Stimulated activated CD4-positive, alpha-beta T cell treated with anti-CD3 and anti-CD28 coated beads, Interleukin-12 subunit alpha, Interleukin-12 subunit beta, amount 100 ng/mL, for 24 hours (primary cell): Measurements from ENCODE around the gene RASL10A.

ENCODE experiments used
- DNase-seq, 2 experiments: peaks; one replicate each; pipeline ENCODE4 v3.0.0-alpha.2; 2020; ENCODE audit warnings: low read depth in 2 of 2

Gene RASL10A

GRCh38 chr22:29338398-29338797 is 22.9 kb upstream of the RASL10A start:
- DNase-seq: no peak

DNA sequence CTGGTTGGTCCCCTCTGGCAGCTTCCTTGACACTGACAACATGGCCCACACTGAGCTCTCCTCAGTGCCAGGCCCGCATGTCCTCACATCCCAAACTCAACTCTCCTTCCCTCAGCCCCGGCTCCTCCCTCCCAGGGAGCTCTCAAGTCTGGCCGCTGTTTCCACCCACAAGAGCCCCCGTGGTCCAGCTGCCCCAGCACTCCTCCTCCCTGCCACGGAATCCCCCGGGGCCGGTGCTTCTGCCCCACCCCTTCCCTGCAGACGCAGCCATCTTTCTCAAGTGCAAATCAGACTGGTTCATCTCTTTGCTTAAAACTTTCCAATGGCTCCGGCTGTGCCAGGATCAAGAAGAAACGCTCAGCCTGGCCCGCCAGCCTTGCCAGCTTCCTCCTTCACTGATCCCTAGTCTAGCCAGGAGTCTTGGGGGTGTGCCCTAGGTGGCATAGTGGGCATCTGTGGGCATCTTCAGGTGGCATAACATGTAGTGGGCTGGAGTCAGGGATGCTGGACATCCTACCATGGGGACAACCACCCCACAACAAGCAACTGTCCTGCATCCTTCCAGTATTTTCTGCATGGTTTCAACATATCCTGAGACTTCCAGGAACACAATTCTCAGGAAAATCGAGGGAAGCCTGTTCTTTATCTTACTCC is 22.3 kb upstream of the RASL10A start:
- no peak for DNase-seq

DNA sequence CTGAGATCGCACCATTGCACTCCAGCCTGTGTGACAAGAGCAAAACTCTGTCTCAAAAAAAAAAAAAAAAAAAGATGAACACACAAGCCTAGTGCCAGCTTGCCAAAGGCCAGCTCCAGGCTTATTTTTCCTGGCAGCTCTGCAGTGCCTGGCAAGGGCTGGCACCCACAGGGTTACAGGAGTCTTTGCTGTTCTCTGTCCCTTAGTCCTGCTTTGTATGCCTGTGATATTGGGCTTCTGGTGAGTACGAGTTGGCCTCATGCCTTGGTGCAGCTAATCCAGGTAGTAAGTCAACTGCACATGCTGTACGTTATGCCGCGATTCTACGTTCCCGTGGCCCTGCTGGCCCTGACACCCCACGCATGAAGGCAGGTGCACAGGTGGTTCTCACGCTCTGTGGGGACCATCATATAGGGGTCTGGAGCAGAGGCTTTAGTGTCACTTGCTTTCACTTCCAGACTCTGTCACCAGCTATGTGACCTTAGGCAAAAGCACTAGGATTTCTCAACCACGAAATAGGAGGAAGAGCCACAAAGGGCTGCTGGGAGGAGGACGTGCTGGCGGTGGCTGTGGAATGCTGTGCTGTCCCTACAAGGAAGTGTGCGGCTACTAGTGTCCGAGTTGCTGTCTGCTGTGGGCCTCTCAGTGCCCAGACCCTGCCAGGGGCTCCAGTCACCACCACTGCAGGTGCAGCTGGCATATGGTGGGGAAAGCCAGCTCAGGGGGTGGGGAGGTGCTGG is 21.4 kb upstream of the RASL10A start:
- no peak for DNase-seq

- no peak for DNase-seq
Observed at GRCh38 chr22:29335656-29336055, 20.2 kb upstream of the RASL10A start.

- DNase-seq: no peak
Observed at GRCh38 chr22:29334696-29335344, 19.3 kb upstream of the RASL10A start.

GRCh38 chr22:29334148-29334547 is 18.7 kb upstream of the RASL10A start:
- no peak for DNase-seq

- no peak for DNase-seq
Observed at GRCh38 chr22:29332886-29333496, 17.5 kb upstream of the RASL10A start.

- DNase-seq: no peak
Observed at GRCh38 chr22:29331658-29332300, 16.3 kb upstream of the RASL10A start.

DNA sequence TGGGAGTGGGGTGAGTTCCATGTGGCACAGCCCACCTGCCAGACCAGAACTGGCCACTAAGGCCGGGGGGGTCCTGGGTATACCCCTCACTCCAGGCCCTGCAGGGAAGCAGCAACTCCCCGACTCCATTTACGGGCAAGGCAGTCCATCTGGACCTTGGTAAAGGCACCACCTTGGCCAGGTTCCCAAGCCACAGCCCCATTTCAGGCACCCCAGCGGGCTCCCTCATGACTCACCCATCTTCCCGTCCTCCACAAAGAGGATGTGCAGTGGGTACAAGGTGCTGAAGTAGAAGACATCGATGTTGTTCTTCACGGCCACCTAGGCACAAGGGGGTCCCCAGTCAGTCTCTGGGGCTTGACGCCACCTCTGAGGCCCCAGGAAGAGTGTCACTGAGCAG is 15.7 kb upstream of the RASL10A start:
- DNase-seq: no peak

GRCh38 chr22:29330753-29331152 is 15.3 kb upstream of the RASL10A start:
- DNase-seq: no peak

- no peak for DNase-seq
Observed at GRCh38 chr22:29330291-29330690, 14.8 kb upstream of the RASL10A start.

GRCh38 chr22:29329581-29329980 is 14.1 kb upstream of the RASL10A start:
- no peak for DNase-seq

GRCh38 chr22:29328566-29329500 is 13.3 kb upstream of the RASL10A start:
- DNase-seq: no peak

DNA sequence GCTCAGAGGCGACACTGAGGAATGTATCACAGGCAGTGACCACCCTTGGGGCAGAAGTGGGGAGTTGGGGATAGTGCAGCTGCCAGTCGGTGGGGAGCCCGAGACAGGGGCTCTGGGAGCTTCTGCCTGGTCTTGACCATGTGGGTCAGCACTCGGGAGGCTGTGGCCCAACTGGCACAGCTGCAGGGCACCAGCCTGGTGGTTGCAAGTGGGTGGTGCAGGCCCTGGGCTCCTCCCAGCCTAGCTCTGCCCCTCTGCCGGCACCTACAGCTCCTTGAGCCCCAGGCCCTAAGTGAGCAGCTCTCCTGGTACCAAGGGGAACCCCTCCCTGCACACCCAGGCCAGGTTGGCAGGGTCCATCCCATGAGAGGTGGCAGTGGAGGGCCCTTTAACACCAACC is 12.6 kb upstream of the RASL10A start:
- no peak for DNase-seq

DNA sequence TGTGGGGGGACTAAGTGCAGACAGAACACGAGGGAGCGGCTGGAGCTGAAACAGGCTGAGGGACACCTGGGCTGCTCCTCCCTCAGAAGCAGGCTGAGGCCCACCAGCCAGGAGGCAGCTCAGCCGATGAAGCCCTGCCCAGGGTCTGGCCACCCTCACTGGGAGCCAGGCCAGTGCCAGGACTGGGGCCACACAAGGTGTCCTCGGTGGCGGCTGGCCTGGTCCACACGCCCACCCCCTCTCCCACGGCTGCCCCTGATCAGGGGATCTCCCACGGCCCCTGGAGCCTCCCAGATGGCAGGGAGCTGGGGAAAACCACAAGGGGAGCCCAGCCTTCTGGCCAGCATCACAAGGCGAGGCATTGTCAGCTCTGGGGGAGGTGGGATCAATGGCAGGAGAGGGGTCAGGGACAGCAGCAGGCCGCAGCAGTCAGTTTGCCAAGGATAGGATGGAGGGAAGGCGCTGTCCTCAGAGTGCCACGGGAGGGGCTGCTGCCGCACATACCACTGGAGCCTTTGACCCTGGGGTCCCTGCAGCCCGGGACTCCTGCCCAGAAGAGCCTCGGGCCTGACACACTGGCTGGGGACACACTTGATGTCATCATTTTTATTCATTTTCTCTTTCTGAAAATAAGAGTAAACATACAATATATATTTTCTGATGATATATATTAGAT is 11.7 kb upstream of the RASL10A start:
- no peak for DNase-seq

DNA sequence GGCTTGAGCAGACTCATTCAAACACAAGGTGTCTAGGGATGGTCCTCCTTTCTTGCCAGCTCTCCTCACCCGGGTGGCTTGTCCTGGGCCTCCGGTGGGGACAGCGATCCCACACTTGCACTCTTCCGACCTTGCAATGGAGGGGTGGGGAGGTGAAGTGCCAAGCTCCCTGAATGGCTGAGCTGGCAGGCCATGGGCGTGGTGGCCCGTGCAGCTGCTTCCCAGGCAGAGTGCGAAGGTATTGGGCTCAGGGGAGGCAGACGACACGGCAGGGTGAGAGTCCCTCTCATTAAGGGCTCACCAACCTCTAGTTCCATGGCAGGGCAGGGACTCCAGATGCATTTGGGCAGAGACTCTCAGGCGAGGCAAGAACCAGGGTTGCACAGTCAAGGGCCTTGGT is 11.0 kb upstream of the RASL10A start:
- DNase-seq: no peak

DNA sequence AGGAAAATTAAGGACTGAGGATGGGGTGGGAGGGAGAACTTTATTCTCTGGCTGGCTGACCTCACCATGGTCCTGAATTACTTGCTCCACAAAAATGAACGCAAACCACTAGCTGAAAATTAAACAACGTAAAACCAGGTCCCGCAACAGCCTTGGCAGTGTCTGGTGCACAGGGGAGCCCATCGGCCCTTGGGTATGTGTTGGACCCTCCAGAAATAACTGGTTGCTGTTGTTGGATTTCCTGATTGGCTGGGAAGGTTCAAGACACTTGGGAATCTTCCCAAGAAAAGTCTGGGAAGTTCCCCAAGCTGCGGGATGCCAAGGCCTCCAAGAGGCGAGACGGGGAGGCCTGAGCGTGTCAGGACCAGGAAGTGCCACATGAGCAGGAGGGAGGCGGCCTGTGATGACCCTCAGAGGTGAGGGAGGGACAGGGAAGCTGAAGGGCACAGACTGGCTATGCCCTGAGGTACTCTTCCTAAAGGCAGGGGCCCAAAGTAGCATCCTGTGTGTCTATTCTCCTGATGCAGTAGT is 10.4 kb upstream of the RASL10A start:
- no peak for DNase-seq

GRCh38 chr22:29325356-29325755 is 9.9 kb upstream of the RASL10A start:
- no peak for DNase-seq

DNA sequence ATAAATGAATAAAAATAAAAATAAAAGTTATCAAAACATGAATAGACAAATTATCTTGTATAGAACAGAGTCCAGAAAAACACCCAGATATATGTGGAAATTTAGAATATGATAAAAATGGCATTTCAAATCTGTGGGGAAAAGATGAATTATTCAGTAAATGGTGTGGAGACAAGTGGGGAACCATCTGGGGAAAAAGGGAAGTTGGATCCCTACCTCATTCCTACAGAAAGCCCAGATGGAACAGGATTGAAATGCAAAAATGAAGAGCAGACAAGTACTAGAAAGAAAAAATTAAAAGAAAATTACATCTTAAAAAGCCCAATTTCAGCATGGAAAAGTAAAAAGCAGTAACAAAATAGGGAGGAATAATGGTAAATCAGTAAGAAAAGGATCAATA is 8.1 kb upstream of the RASL10A start:
- no peak for DNase-seq

DNA sequence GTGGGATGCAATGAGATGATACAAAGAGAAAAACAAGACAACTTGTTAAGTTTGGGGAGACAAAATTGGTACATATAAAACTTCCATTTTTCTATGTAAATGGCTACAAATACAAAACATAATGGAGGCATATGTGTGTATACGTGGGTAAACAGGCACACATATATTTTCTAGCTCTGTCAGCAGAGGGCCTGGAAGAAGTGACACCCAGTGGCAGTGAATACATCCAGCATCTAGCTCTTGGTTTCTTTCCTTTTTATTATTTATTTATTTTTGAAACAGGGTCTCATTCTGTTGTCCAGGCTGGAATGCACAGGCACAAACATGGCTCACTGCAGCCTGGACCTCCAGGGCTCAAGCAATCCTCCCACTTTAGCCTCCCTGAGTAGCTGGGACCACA is 5.0 kb upstream of the RASL10A start:
- DNase-seq: no peak
